K562 (cell line): ENCODE data around the gene TKT. TPM values are rescaled to one million over a fixed set of nuclear protein-coding genes. Genes with fewer than 3 reads are reported as not detected.

Experiments used
- ATAC-seq: fragments of 200-7000 bp; cut with Tn5 transposase; 3 replicates; pipeline ENCODE4 v1.9.1; 2020; ENCODE audit warnings: moderate library complexity
- BruUV-seq: library from RNA; stranded (reverse); fragments of 400-500 nt; replicated peaks from 2 replicates; lab custom pipeline; 2021; lab: Mats Ljungman, UMichigan
- CTCF ChIA-PET: fragments of 300-600 bp; formaldehyde crosslinking; extraction: SDS; loops from one replicate; lab custom pipeline; 2021; ENCODE audit warnings: low intra/inter-chr PET ratio; lab: Yijun Ruan, JAX
- POLR2A ChIA-PET: fragments of 300-600, 350-650 bp; sonication (Branson Sonifier 250); formaldehyde crosslinking; extraction: SDS; loops from one replicate; lab custom pipeline; 2021; ENCODE audit warnings: antibody characterized with exemption, inconsistent platforms; lab: Yijun Ruan, JAX
- DNase-seq, 4 experiments: peaks; one replicate each; pipeline versions ENCODE4 v3.0.0 to v3.0.0-alpha.2; 2011 to 2018; ENCODE audit warnings: low spot score in 3 of 4, mixed read lengths in 3 of 4; ENCODE audit errors: extremely low read depth in 1 of 4
- FAIRE-seq: peaks from 2 replicates; lab custom pipeline; 2011; peaks lifted over from hg19 to GRCh38; lab: Jason Lieb, UNC
- H2AFZ ChIP-seq: 2 replicates; pipeline ENCODE4 v1.6.0; 2011; ENCODE audit warnings: low read depth, low read length, control low read depth, inconsistent platforms
- H3K27ac ChIP-seq: fragments of 200-600 bp; 3 replicates; pipeline ENCODE4 v1.8.0; 2011; ENCODE audit warnings: low read depth, mild to moderate bottlenecking, control low read depth, inconsistent platforms, low read length, moderate library complexity, mixed read lengths; ENCODE audit errors: extremely low read depth
- H3K27me3 ChIP-seq, 2 experiments: fragments of 300-600 bp in 1 of 2; 2 replicates in 1 of 2; 3 replicates in 1 of 2; pipeline versions ENCODE4 v1.6.0 to v1.8.0; 2011; ENCODE audit warnings: inconsistent platforms in 2 of 2, low read length in 2 of 2, mild to moderate bottlenecking in 1 of 2, mixed read lengths in 1 of 2, moderate library complexity in 1 of 2; ENCODE audit not compliant: control insufficient read depth in 2 of 2, insufficient read depth in 2 of 2
- H3K36me3 ChIP-seq: fragments of 300-600 bp; 3 replicates; pipeline ENCODE4 v1.8.0; 2011; ENCODE audit warnings: mild to moderate bottlenecking, low read length, inconsistent platforms; ENCODE audit not compliant: control insufficient read depth, insufficient read depth
- H3K4me1 ChIP-seq, 2 experiments: fragments of 200-600 bp in 1 of 2; replicated peaks in 1 of 2; 2 replicates in 1 of 2; 3 replicates in 1 of 2; pipeline versions ENCODE4 v1.5.1 to v1.8.0; 2011; ENCODE audit warnings: inconsistent platforms in 2 of 2, low read length in 2 of 2, mild to moderate bottlenecking in 1 of 2, mixed read lengths in 1 of 2, moderate library complexity in 1 of 2; ENCODE audit not compliant: control insufficient read depth in 2 of 2, insufficient read depth in 2 of 2
- H3K4me2 ChIP-seq: 2 replicates; pipeline ENCODE4 v1.6.1; 2011; ENCODE audit warnings: low read length, control low read depth, inconsistent platforms, mixed read lengths; ENCODE audit not compliant: insufficient read depth
- H3K4me3 ChIP-seq: fragments of 200-600 bp; sonication (generic), shearing (Covaris generic); 2 replicates; pipeline ENCODE4 v1.5.1; 2016; ENCODE audit warnings: control low read depth, inconsistent platforms
- H3K79me2 ChIP-seq: fragments of 200-600 bp; 3 replicates; pipeline ENCODE4 v1.8.0; 2011; ENCODE audit warnings: low read length, inconsistent platforms; ENCODE audit not compliant: control insufficient read depth, insufficient read depth
- H3K9ac ChIP-seq, 2 experiments: 2 replicates each; pipeline versions ENCODE4 v1.6.0 to v1.6.1; 2011; ENCODE audit warnings: low read depth in 2 of 2, low read length in 2 of 2, control low read depth in 1 of 2, inconsistent platforms in 1 of 2, mild to moderate bottlenecking in 1 of 2, mixed read lengths in 1 of 2; ENCODE audit not compliant: insufficient read depth in 1 of 2
- H3K9me1 ChIP-seq: one replicate; pipeline ENCODE4 v1.6.0; 2011; ENCODE audit warnings: inconsistent platforms, mild to moderate bottlenecking, low read length, moderate library complexity; ENCODE audit not compliant: control insufficient read depth, insufficient read depth
- H3K9me3 ChIP-seq: replicated peaks from 2 replicates; pipeline ENCODE4 v1.5.1; 2011; ENCODE audit warnings: low read depth, low read length, inconsistent platforms; ENCODE audit not compliant: control insufficient read depth, insufficient read depth
- H4K20me1 ChIP-seq: replicated peaks from 2 replicates; pipeline ENCODE4 v1.6.1; 2011; ENCODE audit warnings: low read length, inconsistent platforms, mixed read lengths; ENCODE audit not compliant: control insufficient read depth, insufficient read depth
- BDP1 ChIP-seq: IDR thresholded peaks from 3 replicates; pipeline ENCODE4 v1.6.1; 2011; ENCODE audit not compliant: insufficient read length, insufficient read depth
- CEBPB ChIP-seq: fragments of 450-650 bp; IDR thresholded peaks from 2 replicates; pipeline ENCODE4 v1.6.1; 2016; ENCODE audit warnings: missing genetic modification characterization, missing compliant biosample characterization
- CHCHD3 ChIP-seq: fragments of 250-450 bp; sonication (Bioruptor Pico); IDR thresholded peaks from 2 replicates; pipeline ENCODE4 v2.1.2; 2022; ENCODE audit warnings: mild to moderate bottlenecking
- CTBP1 ChIP-seq: fragments of 450-650 bp; IDR thresholded peaks from 2 replicates; pipeline ENCODE4 v1.6.1; 2016; ENCODE audit warnings: borderline replicate concordance
- LEF1 ChIP-seq: fragments of 450-650 bp; IDR thresholded peaks from 2 replicates; pipeline ENCODE4 v1.6.1; 2016; ENCODE audit warnings: mild to moderate bottlenecking
- NR2C2 ChIP-seq, 2 experiments: fragments of 200-800 bp in 1 of 2; sonication (Bioruptor generic) in 1 of 2; sonication (generic) in 1 of 2; formaldehyde crosslinking in 1 of 2; IDR thresholded peaks; 2 replicates each; pipeline versions ENCODE4 v1.6.1 to v1.8.0; 2016 to 2022; ENCODE audit warnings: mild to moderate bottlenecking in 1 of 2, missing compliant biosample characterization in 1 of 2, missing genetic modification characterization in 1 of 2, missing genetic modification reagents in 1 of 2
- SMARCB1 ChIP-seq: IDR thresholded peaks from 2 replicates; pipeline ENCODE4 v1.6.1; 2011; ENCODE audit warnings: improper control_type of control experiment, low read depth; ENCODE audit not compliant: insufficient read length
- SMARCC2 ChIP-seq: fragments of 450-650 bp; IDR thresholded peaks from 2 replicates; pipeline ENCODE4 v1.6.1; 2017; ENCODE audit warnings: antibody characterized with exemption, moderate library complexity, mild to moderate bottlenecking, low read depth
- ZNF121 ChIP-seq: sonication (generic); formaldehyde crosslinking; conservative IDR thresholded peaks from 2 replicates; pipeline ENCODE4 v1.8.0; 2022; ENCODE audit warnings: missing genetic modification reagents
- ZNF668 ChIP-seq: fragments of 250-450 bp; sonication (Bioruptor Pico); IDR thresholded peaks from 2 replicates; pipeline ENCODE4 v1.8.0; 2022; ENCODE audit warnings: mild to moderate bottlenecking, inconsistent platforms
- WGBS: fragments of 100-300 bp; shearing (Covaris generic); methylation state at CpG from one replicate; pipeline ENCODE4 v1.1.6; 2016; ENCODE audit warnings: low coverage, mixed read lengths; ENCODE audit not compliant: insufficient coverage; ENCODE audit errors: missing lambda C conversion rate; 5-methylcytosine and 5-hydroxymethylcytosine counted together
- in situ Hi-C: fragments of 300-500 bp; cut with MboI; formaldehyde crosslinking; loops from 4 replicates; pipeline ENCODE4 v1.15.0; 2018; ENCODE audit warnings: inconsistent platforms, mixed read lengths
- intact Hi-C: fragments of 100-400 bp; cut with micrococcal nuclease; formaldehyde crosslinking; loops from 2 replicates; pipeline ENCODE4 v1.14.2; 2022
- polyA plus RNA-seq, 8 experiments: library from polyadenylated mRNA; depleted of rRNA in 4 of 8; stranded (reverse) in 5 of 8; unstranded in 3 of 8; fragments of >200 nt; fragmentation: Nextera tagmentation in 2 of 8; fragmentation: Illumina TruSeq in 1 of 8; extraction: Ambion mirVana in 2 of 8; extraction: Trizol in 1 of 8; gene quantifications; 2 replicates each; pipeline versions ENCODE4 v1.2.1 to v1.2.3, GENCODE V29; 2011 to 2014; ENCODE audit warnings: inconsistent platforms in 1 of 8, missing spikeins in 1 of 8
- total RNA-seq, 7 experiments: library from RNA; depleted of rRNA in 6 of 7; stranded (reverse); fragments of >200 nt in 6 of 7; fragmentation: Illumina TruSeq in 2 of 7; extraction: Trizol in 2 of 7; gene quantifications; 2 replicates each; pipeline versions ENCODE4 v1.2.1 to v1.2.3, GENCODE V29; 2011 to 2021; ENCODE audit warnings: low replicate concordance in 1 of 7
- TF ChIP-seq, protein P1 (sequence below): fragments of 450-650 bp; formaldehyde crosslinking; IDR thresholded peaks from 2 replicates; pipeline ENCODE4 v1.4.0; 2022; ENCODE audit warnings: missing genetic modification characterization

The TKT gene
- total and polyA plus RNA-seq, 9 of the 15 experiments (the other 6 are each of a cell fraction or from before 2014, with no cell fraction given) = 58.1 to 401 (median 187) TPM

- POLR2A ChIA-PET = interaction anchor here (0.6 to 0.8 kb wide), 2 partner anchors 26 to 148 kb away, joined by 3 to 5 read pairs; no protein-coding TSS in a partner anchor
These were observed 1.6 kb upstream of the TKT start for GRCh38 chr3:53257465-53257864.

More at GRCh38 chr3:53257465-53257864, 1.6 kb upstream of the TKT start:
- Histone ChIP-seq H4K20me1 (peaks cover 17% of the 10 kb centered on the region), H3K79me2 (peaks cover 36% of the 10 kb centered on the region), H3K9ac (no peak overlapping the region), H3K4me2 (no peak overlapping the region), H3K4me1 (peaks cover 21 to 37% of the 10 kb centered on the region in 2 experiments; a peak in 4 of 5 replicates), H3K9me1 (peaks cover 2% of the 10 kb centered on the region), H3K36me3 (peaks cover 14% of the 10 kb centered on the region), H3K4me3 (no peak overlapping the region), H3K27ac (no peak overlapping the region), H2AFZ (no peak overlapping the region), H3K27me3 (no peaks in the 10 kb centered on the region), H3K9me3 (no peaks in the 10 kb centered on the region)
- WGBS = 93% methylated on average over 3 of the region's 4 CpGs
- in situ Hi-C loops (no loop called here), intact Hi-C loops (no loop called here)
- CTCF ChIA-PET = no interaction called here
- DNase-seq (no peak), ATAC-seq (no peak), FAIRE-seq (no peak)
- BruUV-seq = no TSS peak
- TF ChIP-seq LEF1 (no peak), SMARCB1 (no peak), CHCHD3 (CRISPR knock-in tag) (no peak), ZNF121 (CRISPR knock-in tag) (no peak), BDP1 (no peak), NR2C2 (CRISPR knock-in tag; IDR thresholded peaks at IDR 0.05) (no peak), NR2C2 (tag; IDR thresholded peaks at IDR 0.05) (no peak), SMARCC2 (no peak), ZNF668 (no peak), CEBPB (no peak), CTBP1 (no peak)
- TF ChIP-seq, protein P1, sequence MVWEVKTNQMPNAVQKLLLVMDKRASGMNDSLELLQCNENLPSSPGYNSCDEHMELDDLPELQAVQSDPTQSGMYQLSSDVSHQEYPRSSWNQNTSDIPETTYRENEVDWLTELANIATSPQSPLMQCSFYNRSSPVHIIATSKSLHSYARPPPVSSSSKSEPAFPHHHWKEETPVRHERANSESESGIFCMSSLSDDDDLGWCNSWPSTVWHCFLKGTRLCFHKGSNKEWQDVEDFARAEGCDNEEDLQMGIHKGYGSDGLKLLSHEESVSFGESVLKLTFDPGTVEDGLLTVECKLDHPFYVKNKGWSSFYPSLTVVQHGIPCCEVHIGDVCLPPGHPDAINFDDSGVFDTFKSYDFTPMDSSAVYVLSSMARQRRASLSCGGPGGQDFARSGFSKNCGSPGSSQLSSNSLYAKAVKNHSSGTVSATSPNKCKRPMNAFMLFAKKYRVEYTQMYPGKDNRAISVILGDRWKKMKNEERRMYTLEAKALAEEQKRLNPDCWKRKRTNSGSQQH (CRISPR knock-in tag) = no peak
